SK-N-SH treated with all-trans-retinoic acid at 6 μM for 48 hours (cell line): ENCODE measurements around the gene FAM120A.

Experiments
- RARB ChIP-seq: fragments of 250-450 bp; sonication (Bioruptor Pico); IDR thresholded peaks from 2 replicates; pipeline ENCODE4 v1.8.0; 2021; ENCODE audit warnings: mild to moderate bottlenecking, moderate library complexity
- TSHZ2 ChIP-seq: fragments of 250-450 bp; sonication (Bioruptor Pico); IDR thresholded peaks from 2 replicates; pipeline ENCODE4 v1.5.0; 2020; ENCODE audit warnings: mild to moderate bottlenecking, moderate library complexity

- TF ChIP-seq RARB (CRISPR knock-in tag) (no peak), TSHZ2 (CRISPR knock-in tag) (no peak)
These were observed 18.9 kb downstream of the FAM120A start for GRCh38 chr9:93470391-93470790.
